AG10803 (cell line): ENCODE results near the gene AARS2.

ENCODE experiments used
- DNase-seq: peaks from one replicate; pipeline ENCODE4 v3.0.0; 2010; ENCODE audit warnings: low read depth
- H3K4me3 ChIP-seq: 2 replicates; pipeline ENCODE4 v1.5.1; 2011; ENCODE audit warnings: mild to moderate bottlenecking, low read length, control low read depth
- TF ChIP-seq, protein P1 (sequence below): conservative IDR thresholded peaks from 2 replicates; pipeline ENCODE4 v1.5.1; 2011; ENCODE audit warnings: mild to moderate bottlenecking, low read length, control low read depth, inconsistent platforms

Gene AARS2

GRCh38 chr6:44311767-44312166 lies 1.4 kb downstream of the AARS2 start:
- TF ChIP-seq, protein P1, sequence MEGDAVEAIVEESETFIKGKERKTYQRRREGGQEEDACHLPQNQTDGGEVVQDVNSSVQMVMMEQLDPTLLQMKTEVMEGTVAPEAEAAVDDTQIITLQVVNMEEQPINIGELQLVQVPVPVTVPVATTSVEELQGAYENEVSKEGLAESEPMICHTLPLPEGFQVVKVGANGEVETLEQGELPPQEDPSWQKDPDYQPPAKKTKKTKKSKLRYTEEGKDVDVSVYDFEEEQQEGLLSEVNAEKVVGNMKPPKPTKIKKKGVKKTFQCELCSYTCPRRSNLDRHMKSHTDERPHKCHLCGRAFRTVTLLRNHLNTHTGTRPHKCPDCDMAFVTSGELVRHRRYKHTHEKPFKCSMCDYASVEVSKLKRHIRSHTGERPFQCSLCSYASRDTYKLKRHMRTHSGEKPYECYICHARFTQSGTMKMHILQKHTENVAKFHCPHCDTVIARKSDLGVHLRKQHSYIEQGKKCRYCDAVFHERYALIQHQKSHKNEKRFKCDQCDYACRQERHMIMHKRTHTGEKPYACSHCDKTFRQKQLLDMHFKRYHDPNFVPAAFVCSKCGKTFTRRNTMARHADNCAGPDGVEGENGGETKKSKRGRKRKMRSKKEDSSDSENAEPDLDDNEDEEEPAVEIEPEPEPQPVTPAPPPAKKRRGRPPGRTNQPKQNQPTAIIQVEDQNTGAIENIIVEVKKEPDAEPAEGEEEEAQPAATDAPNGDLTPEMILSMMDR: no peak
- peak overlapping the region; percentile 89 for H3K4me3 ChIP-seq
- DNase-seq: no peak

DNA sequence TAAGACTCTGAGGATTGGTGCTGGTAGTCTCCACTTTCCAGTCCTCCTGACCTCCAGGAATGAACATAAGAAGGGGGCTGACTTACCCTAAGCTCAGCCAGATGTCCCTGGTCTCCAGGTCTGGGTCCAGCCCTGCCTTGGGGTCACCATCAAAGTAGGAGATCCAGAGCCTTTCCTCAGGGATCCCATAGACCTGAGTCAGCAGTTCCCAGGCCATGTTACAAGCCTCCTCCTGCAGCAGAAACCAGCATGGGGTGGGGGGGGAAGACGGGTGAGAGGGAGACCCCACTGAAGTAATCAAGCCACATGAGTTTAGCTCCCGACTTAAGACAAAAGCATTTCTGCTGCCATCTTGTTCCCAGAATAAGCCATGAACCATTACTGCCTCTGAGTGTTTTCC lies 1.8 kb downstream of the AARS2 start:
- TF ChIP-seq, protein P1: no peak
- DNase-seq: no peak
- no peak overlapping the region for H3K4me3 ChIP-seq

- TF ChIP-seq, protein P1: no peak
- no peak for DNase-seq
- no peak overlapping the region for H3K4me3 ChIP-seq
Observed at GRCh38 chr6:44310241-44310640, 2.9 kb downstream of the AARS2 start.

DNA sequence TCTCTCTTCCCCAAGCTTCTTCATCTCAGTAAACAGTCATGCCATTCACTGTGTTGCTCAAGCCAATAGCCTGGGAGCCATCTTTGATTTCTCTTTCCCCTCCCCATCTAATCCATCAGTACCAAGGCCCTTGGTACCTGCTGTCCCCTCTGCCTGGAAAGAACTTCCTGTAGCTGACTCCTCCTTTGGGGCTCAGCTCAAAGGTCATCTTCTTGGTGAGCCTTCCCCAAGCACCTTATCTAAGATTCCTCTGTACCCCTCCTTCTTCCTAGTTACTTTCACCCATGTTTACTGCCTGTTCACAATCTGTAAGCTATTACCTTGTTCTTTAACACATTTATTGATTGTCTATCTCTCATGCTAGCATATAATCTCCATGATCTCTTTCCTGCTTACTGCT lies 3.5 kb downstream of the AARS2 start:
- DNase-seq: no peak
- H3K4me3 ChIP-seq: no peak overlapping the region
- TF ChIP-seq, protein P1: no peak

- no peak overlapping the region for H3K4me3 ChIP-seq
- TF ChIP-seq, protein P1: no peak
- peak; percentile 95 for DNase-seq
Observed at GRCh38 chr6:44309092-44309491, 4.1 kb downstream of the AARS2 start.

DNA sequence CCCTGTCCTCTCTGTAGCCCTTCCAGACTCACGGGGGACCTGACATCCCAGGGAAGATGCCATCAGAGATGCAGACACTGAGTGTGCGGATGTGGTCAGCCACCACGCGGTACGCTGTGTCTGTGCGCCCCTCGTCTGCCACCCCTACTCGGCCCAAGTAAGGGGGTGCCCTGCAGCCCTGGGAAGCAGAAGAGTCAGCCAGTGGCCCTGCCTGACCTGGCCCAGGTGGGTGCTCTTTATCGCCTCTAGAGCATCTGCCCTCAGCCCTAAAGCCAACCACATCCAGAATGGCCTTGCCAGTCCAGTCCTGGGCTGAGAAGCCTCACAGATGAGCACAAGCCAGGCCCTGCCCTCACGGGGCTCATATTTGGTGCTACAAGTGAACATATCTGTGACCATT lies 5.9 kb downstream of the AARS2 start:
- H3K4me3 ChIP-seq: no peak overlapping the region
- no peak for DNase-seq
- TF ChIP-seq, protein P1: no peak

DNA sequence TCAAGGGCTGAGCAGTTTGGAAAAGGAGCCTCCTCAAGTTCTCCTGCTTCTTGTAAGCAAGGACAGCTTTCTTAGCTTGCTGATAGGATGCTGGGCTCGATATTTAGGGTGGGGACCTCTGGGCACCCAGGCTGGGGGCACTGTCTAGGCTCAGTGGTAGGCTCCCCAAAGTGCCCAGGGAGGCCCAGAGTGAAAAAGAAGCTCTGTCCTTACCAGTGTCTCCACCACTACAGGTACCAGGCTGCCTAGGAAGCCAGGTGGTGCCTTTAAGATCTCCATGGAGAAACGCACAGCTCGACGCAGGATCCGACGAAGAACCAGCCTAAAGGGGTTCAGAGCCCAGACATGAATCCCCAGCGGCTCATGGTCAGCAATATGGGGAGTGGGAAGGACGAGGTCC lies 6.4 kb downstream of the AARS2 start:
- TF ChIP-seq, protein P1: no peak
- no peak overlapping the region for H3K4me3 ChIP-seq
- DNase-seq: no peak
